HEK293T (cell line): ENCODE measurements around the gene SGTA.

Experiments used
- BHLHE40 ChIP-seq: fragments of 450-650 bp; IDR thresholded peaks from 2 replicates; pipeline ENCODE4 v1.6.1; 2016; ENCODE audit warnings: mild to moderate bottlenecking, moderate library complexity, borderline replicate concordance
- CTBP1 ChIP-seq: fragments of 450-650 bp; IDR thresholded peaks from 2 replicates; pipeline ENCODE4 v1.6.1; 2016; ENCODE audit warnings: borderline replicate concordance
- FOXA1 ChIP-seq: fragments of 450-650 bp; IDR thresholded peaks from 2 replicates; pipeline ENCODE4 v1.6.1; 2016; ENCODE audit warnings: mild to moderate bottlenecking
- FOXK2 ChIP-seq: fragments of 450-650 bp; IDR thresholded peaks from 2 replicates; pipeline ENCODE4 v1.6.1; 2016; ENCODE audit warnings: mild to moderate bottlenecking
- FOXM1 ChIP-seq: fragments of 450-650 bp; IDR thresholded peaks from 2 replicates; pipeline ENCODE4 v1.6.1; 2017; ENCODE audit warnings: mild to moderate bottlenecking, borderline replicate concordance
- HDGF ChIP-seq: fragments of 450-650 bp; IDR thresholded peaks from 2 replicates; pipeline ENCODE4 v1.6.1; 2017; ENCODE audit warnings: antibody characterized with exemption, borderline replicate concordance
- NFRKB ChIP-seq: fragments of 450-650 bp; IDR thresholded peaks from 2 replicates; pipeline ENCODE4 v1.6.1; 2016; ENCODE audit warnings: mild to moderate bottlenecking, moderate library complexity
- SP1 ChIP-seq: fragments of 450-650 bp; IDR thresholded peaks from 2 replicates; pipeline ENCODE4 v1.6.1; 2017
- SUZ12 ChIP-seq: fragments of 450-650 bp; IDR thresholded peaks from 2 replicates; pipeline ENCODE4 v1.6.1; 2016; ENCODE audit warnings: mild to moderate bottlenecking
- TF ChIP-seq, protein P1 (sequence below): fragments of 450-650 bp; IDR thresholded peaks from 2 replicates; pipeline ENCODE4 v1.6.1; 2016

- TF ChIP-seq SP1 (no peak), FOXK2 (no peak), BHLHE40 (no peak), FOXM1 (no peak), NFRKB (no peak), FOXA1 (no peak), CTBP1 (no peak), HDGF (no peak), SUZ12 (no peak)
- TF ChIP-seq, protein P1, sequence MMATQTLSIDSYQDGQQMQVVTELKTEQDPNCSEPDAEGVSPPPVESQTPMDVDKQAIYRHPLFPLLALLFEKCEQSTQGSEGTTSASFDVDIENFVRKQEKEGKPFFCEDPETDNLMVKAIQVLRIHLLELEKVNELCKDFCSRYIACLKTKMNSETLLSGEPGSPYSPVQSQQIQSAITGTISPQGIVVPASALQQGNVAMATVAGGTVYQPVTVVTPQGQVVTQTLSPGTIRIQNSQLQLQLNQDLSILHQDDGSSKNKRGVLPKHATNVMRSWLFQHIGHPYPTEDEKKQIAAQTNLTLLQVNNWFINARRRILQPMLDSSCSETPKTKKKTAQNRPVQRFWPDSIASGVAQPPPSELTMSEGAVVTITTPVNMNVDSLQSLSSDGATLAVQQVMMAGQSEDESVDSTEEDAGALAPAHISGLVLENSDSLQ: no peak
These were observed 17.7 kb downstream of the SGTA start for GRCh38 chr19:2765376-2765775.
